Gastrocnemius medialis (tissue), 4 donors: Measurements from ENCODE around the gene NUDT4.
"Not testable (repeated sequence)": the region's sequence is repeated elsewhere in the genome, so short reads cannot be mapped to it uniquely, and the experiment has no call there.

Experiments used
- CTCF ChIP-seq, 5 experiments: fragments of 450-650 bp in 3 of 5; fragments of 200-600 bp in 2 of 5; sonication (generic) in 2 of 5; IDR thresholded peaks in 4 of 5; conservative IDR thresholded peaks in 1 of 5; 1 replicate in 4 of 5; 2 replicates in 1 of 5; pipeline ENCODE4 v1.5.1; 2016 to 2019; ENCODE audit warnings: antibody characterized with exemption in 5 of 5, mild to moderate bottlenecking in 3 of 5, moderate library complexity in 3 of 5
- POLR2A ChIP-seq, 2 donors: fragments of 450-650 bp; IDR thresholded peaks; one replicate each; pipeline ENCODE4 v1.6.1; 2017; ENCODE audit warnings: antibody characterized with exemption in 2 of 2, mild to moderate bottlenecking in 2 of 2, moderate library complexity in 2 of 2

- TF ChIP-seq CTCF (IDR thresholded peaks at IDR 0.05 in 4 of 5, conservative IDR thresholded peaks at IDR 0.05 in 1 of 5); POLR2A (IDR thresholded peaks at IDR 0.05): not testable (repeated sequence)
These were observed 31.8 kb downstream of the NUDT4 start for GRCh38 chr12:93409343-93410187.
